ENCODE data around the gene SACM1L. TPM values are rescaled to one million over a fixed set of nuclear protein-coding genes. Genes with fewer than 3 reads are reported as not detected.
A peak's percentile ranks its signal among the peaks of the same experiment; 100 is the strongest.

SACM1L gene, protein sequence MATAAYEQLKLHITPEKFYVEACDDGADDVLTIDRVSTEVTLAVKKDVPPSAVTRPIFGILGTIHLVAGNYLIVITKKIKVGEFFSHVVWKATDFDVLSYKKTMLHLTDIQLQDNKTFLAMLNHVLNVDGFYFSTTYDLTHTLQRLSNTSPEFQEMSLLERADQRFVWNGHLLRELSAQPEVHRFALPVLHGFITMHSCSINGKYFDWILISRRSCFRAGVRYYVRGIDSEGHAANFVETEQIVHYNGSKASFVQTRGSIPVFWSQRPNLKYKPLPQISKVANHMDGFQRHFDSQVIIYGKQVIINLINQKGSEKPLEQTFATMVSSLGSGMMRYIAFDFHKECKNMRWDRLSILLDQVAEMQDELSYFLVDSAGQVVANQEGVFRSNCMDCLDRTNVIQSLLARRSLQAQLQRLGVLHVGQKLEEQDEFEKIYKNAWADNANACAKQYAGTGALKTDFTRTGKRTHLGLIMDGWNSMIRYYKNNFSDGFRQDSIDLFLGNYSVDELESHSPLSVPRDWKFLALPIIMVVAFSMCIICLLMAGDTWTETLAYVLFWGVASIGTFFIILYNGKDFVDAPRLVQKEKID
- total RNA-seq (2014; rRNA removed; shearing (Covaris generic); ENCODE audit: low replicate concordance) = 41.9 and 61.8 TPM in 2 replicates

- DNase-seq = peak; percentile 100
- H3K27me3 ChIP-seq (ENCODE audit: low read length) = no peaks in the 10 kb centered on the region
- peaks cover 27% of the 10 kb centered on the region for H3K36me3 ChIP-seq (ENCODE audit: insufficient read depth, low read length)
- H3K4me1 ChIP-seq (ENCODE audit: low read length) = peaks cover 37% of the 10 kb centered on the region
- peak within 1 kb of the TSS; percentile 72 for H2AFZ ChIP-seq (ENCODE audit: low read length)
- peak within 1 kb of the TSS; percentile 84 for H3K4me2 ChIP-seq (ENCODE audit: low read depth, low read length, poor library complexity, severe bottlenecking)
- peak within 1 kb of the TSS; percentile 81 for H3K4me3 ChIP-seq (ENCODE audit: low read length)
- no peaks in the 10 kb centered on the region for H3K9me2 ChIP-seq (replicated peaks; ENCODE audit: insufficient read depth, low read length)
- peak within 1 kb of the TSS; percentile 80 for H3K27ac ChIP-seq (ENCODE audit: low read length)
- peaks cover 49% of the 10 kb centered on the region for H3K79me2 ChIP-seq (ENCODE audit: low read length)
- H3K9ac ChIP-seq (ENCODE audit: low read length) = peak within 1 kb of the TSS; percentile 93
- H4K20me1 ChIP-seq (ENCODE audit: insufficient read depth, low read depth, low read length) = 0 out of 2 replicates have a peak, but pooled peaks cover 5% of the 10 kb centered on the region
- no peaks in the 10 kb centered on the region for H3K9me3 ChIP-seq (ENCODE audit: low read length)
Observed at GRCh38 chr3:45688882-45689786, at the start of gene SACM1L. TSS of gene SACM1L (plus strand) at chr3:45689396. CDS start at chr3:45689466, 70 bp downstream.

GRCh38 chr3:45640091-45640507 is 49.1 kb upstream of the SACM1L start:
- no peaks in the 10 kb centered on the region for H3K79me2 ChIP-seq (ENCODE audit: low read length)
- no peaks in the 10 kb centered on the region for H3K9me2 ChIP-seq (replicated peaks; ENCODE audit: insufficient read depth, low read length)
- H3K36me3 ChIP-seq (ENCODE audit: insufficient read depth, low read length) = no peaks in the 10 kb centered on the region
- no peaks in the 10 kb centered on the region for H3K4me1 ChIP-seq (ENCODE audit: low read length)
- no peak overlapping the region for H3K4me2 ChIP-seq (ENCODE audit: low read depth, low read length, poor library complexity, severe bottlenecking)
- H3K9ac ChIP-seq (ENCODE audit: low read length) = no peak overlapping the region
- no peak overlapping the region for H2AFZ ChIP-seq (ENCODE audit: low read length)
- H4K20me1 ChIP-seq (ENCODE audit: insufficient read depth, low read depth, low read length) = 0 out of 2 replicates have a peak, but pooled peaks cover 5% of the 10 kb centered on the region
- H3K27ac ChIP-seq (ENCODE audit: low read length) = no peak overlapping the region
- no peaks in the 10 kb centered on the region for H3K27me3 ChIP-seq (ENCODE audit: low read length)
- no peak for DNase-seq
- no peaks in the 10 kb centered on the region for H3K9me3 ChIP-seq (ENCODE audit: low read length)
- no peak overlapping the region for H3K4me3 ChIP-seq (ENCODE audit: low read length)

DNA sequence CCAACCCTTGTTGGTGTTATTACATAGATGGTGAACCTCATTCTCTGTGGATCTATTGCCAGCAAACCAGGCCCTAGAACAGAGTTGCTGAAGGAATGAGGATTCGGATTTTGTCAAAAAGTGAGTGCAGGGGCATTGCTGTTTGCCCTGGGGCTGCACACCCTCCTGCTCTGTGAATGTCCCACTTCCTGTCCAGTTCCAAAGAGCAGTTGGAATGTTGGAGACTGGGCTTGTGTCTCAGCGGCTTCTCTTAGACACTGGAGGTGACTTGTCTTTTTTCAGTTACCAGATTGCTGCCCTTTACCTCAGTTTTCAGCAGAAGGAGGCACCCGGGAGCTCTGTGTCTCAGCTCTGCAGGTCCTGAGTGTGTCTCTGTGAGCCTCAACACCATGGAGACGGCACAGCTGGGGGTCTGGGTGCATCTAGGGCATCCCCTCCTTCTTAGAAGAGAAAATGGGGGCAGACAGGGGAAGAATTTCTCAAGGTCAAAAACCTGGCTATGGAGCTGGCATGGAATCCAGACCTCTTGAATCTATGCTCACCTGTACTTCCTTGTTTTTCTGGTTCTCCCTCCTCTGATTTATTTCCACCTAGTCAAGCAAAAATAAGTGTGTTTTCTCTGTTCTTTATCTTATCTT is 48.4 kb upstream of the SACM1L start:
- Histone ChIP-seq H3K9ac (ENCODE audit: low read length) (no peak overlapping the region), H3K27me3 (ENCODE audit: low read length) (no peaks in the 10 kb centered on the region), H3K36me3 (ENCODE audit: insufficient read depth, low read length) (no peaks in the 10 kb centered on the region), H3K9me3 (ENCODE audit: low read length) (no peaks in the 10 kb centered on the region), H3K27ac (ENCODE audit: low read length) (no peak overlapping the region), H3K9me2 (replicated peaks; ENCODE audit: insufficient read depth, low read length) (no peaks in the 10 kb centered on the region), H3K79me2 (ENCODE audit: low read length) (no peaks in the 10 kb centered on the region), H3K4me3 (ENCODE audit: low read length) (no peak overlapping the region), H2AFZ (ENCODE audit: low read length) (no peak overlapping the region), H3K4me1 (ENCODE audit: low read length) (no peaks in the 10 kb centered on the region), H3K4me2 (ENCODE audit: low read depth, low read length, poor library complexity, severe bottlenecking) (no peak overlapping the region), H4K20me1 (ENCODE audit: insufficient read depth, low read depth, low read length) (0 out of 2 replicates have a peak, but pooled peaks cover 5% of the 10 kb centered on the region)
- peak; percentile 1 for DNase-seq

DNA sequence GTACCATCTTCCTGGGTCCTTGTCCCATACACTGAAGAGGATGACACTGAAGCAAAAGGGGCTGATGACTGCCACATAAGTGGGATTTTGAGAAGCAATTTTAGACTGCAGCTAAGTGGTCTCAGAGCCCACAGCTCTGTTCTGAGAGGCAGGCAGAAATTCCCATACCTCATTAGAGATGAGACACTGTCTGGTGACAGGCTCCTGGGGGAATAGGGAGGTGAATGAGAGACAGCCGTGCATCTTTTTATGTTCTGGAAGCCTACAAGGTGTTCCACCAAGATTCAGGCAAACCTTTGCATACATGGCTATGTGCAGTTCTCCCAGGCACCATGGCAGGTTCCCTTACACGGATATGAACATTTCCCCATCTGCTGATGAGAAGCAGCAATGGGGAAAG is 47.4 kb upstream of the SACM1L start:
- Histone ChIP-seq H3K36me3 (ENCODE audit: insufficient read depth, low read length) (no peaks in the 10 kb centered on the region), H3K27me3 (ENCODE audit: low read length) (no peaks in the 10 kb centered on the region), H3K79me2 (ENCODE audit: low read length) (no peaks in the 10 kb centered on the region), H3K4me1 (ENCODE audit: low read length) (no peaks in the 10 kb centered on the region), H3K9me3 (ENCODE audit: low read length) (no peaks in the 10 kb centered on the region), H3K9me2 (replicated peaks; ENCODE audit: insufficient read depth, low read length) (no peaks in the 10 kb centered on the region), H4K20me1 (ENCODE audit: insufficient read depth, low read depth, low read length) (0 out of 2 replicates have a peak, but pooled peaks cover 5% of the 10 kb centered on the region), H3K9ac (ENCODE audit: low read length) (no peak overlapping the region), H3K4me2 (ENCODE audit: low read depth, low read length, poor library complexity, severe bottlenecking) (no peak overlapping the region), H2AFZ (ENCODE audit: low read length) (no peak overlapping the region), H3K27ac (ENCODE audit: low read length) (no peak overlapping the region), H3K4me3 (ENCODE audit: low read length) (no peak overlapping the region)
- DNase-seq = peak; percentile 15

- no peak overlapping the region for H3K4me2 ChIP-seq (ENCODE audit: low read depth, low read length, poor library complexity, severe bottlenecking)
Observed at GRCh38 chr3:45642731-45643152, 46.5 kb upstream of the SACM1L start.

DNA sequence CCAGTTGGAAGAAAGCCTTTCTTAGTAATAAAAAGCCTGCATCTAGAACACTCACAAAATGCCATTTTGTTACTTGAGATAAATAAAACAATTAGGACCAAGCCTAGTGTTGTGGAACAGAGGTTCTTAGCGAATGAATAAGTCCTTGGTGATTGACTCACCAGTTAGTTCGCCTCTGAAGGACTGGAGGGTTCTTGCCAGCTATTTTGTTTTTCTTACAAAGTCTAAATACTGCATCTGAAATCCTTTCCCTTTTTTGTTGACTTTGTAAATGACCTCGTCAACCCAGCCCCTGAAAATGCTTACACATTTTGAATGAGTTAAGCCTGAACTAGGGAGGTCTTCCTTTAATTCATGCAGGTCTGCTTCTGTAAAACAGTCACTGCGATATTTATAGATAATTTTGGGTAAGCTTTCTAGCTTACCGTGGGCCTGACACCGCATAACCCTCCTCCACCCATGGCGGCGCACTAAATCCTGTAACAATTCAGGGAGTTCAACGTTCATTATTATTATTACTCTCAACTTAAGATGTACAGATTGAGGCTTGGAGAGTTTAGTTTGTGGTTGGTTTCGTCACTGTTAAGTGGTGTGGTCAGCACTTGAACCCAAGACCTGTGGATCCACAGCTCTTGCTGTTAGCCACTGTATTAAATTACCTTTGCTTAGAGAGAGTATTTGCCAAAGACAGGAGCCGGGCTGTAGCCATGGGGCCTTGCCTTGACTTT is 45.0 kb upstream of the SACM1L start:
- H3K4me3 ChIP-seq (ENCODE audit: low read length) = no peak overlapping the region
- no peak overlapping the region for H3K9ac ChIP-seq (ENCODE audit: low read length)
- H2AFZ ChIP-seq (ENCODE audit: low read length) = no peak overlapping the region
- no peak overlapping the region for H3K27ac ChIP-seq (ENCODE audit: low read length)
- H3K9me3 ChIP-seq (ENCODE audit: low read length) = no peaks in the 10 kb centered on the region
- no peaks in the 10 kb centered on the region for H3K9me2 ChIP-seq (replicated peaks; ENCODE audit: insufficient read depth, low read length)
- no peaks in the 10 kb centered on the region for H3K36me3 ChIP-seq (ENCODE audit: insufficient read depth, low read length)
- H3K4me1 ChIP-seq (ENCODE audit: low read length) = no peaks in the 10 kb centered on the region
- H3K27me3 ChIP-seq (ENCODE audit: low read length) = no peaks in the 10 kb centered on the region
- DNase-seq = peak; percentile 29
- H4K20me1 ChIP-seq (ENCODE audit: insufficient read depth, low read depth, low read length) = 0 out of 2 replicates have a peak, but pooled peaks cover 5% of the 10 kb centered on the region
- H3K4me2 ChIP-seq (ENCODE audit: low read depth, low read length, poor library complexity, severe bottlenecking) = no peak overlapping the region
- no peaks in the 10 kb centered on the region for H3K79me2 ChIP-seq (ENCODE audit: low read length)

More at GRCh38 chr3:45642731-45643152, 46.5 kb upstream of the SACM1L start:
- Histone ChIP-seq H3K27ac (ENCODE audit: low read length) (no peak overlapping the region), H3K9ac (ENCODE audit: low read length) (no peak overlapping the region), H3K36me3 (ENCODE audit: insufficient read depth, low read length) (no peaks in the 10 kb centered on the region), H3K4me3 (ENCODE audit: low read length) (no peak overlapping the region), H3K9me3 (ENCODE audit: low read length) (no peaks in the 10 kb centered on the region), H3K9me2 (replicated peaks; ENCODE audit: insufficient read depth, low read length) (no peaks in the 10 kb centered on the region), H2AFZ (ENCODE audit: low read length) (no peak overlapping the region), H3K79me2 (ENCODE audit: low read length) (no peaks in the 10 kb centered on the region), H4K20me1 (ENCODE audit: insufficient read depth, low read depth, low read length) (0 out of 2 replicates have a peak, but pooled peaks cover 5% of the 10 kb centered on the region), H3K27me3 (ENCODE audit: low read length) (no peaks in the 10 kb centered on the region), H3K4me1 (ENCODE audit: low read length) (no peaks in the 10 kb centered on the region)
- DNase-seq = no peak

DNA sequence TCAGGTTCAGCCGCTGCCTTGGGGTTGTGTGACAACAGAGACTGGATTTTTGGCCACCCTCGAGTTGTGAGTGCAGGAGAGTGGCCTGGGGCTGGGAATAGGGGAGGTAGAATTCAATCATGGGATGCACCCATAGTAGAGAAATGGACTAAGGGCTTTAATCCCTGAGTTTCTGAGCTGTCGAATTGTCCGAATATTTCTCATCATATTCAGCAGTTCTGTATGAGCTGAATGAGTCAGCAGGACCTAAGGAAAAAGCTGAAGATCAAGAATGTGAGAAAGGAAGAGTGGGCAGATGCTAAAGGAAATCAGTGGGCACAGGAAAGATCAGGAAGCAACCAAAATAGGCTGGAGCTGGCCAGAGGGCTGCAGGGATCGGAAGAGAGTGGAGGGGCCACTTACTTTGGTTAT is 44.4 kb upstream of the SACM1L start:
- DNase-seq = no peak
- H3K9me3 ChIP-seq (ENCODE audit: low read length) = no peaks in the 10 kb centered on the region
- H3K36me3 ChIP-seq (ENCODE audit: insufficient read depth, low read length) = no peaks in the 10 kb centered on the region
- H3K27me3 ChIP-seq (ENCODE audit: low read length) = no peaks in the 10 kb centered on the region
- H3K79me2 ChIP-seq (ENCODE audit: low read length) = no peaks in the 10 kb centered on the region
- no peak overlapping the region for H3K4me2 ChIP-seq (ENCODE audit: low read depth, low read length, poor library complexity, severe bottlenecking)
- no peaks in the 10 kb centered on the region for H3K9me2 ChIP-seq (replicated peaks; ENCODE audit: insufficient read depth, low read length)
- H3K9ac ChIP-seq (ENCODE audit: low read length) = no peak overlapping the region
- no peaks in the 10 kb centered on the region for H3K4me1 ChIP-seq (ENCODE audit: low read length)
- no peak overlapping the region for H2AFZ ChIP-seq (ENCODE audit: low read length)
- H3K27ac ChIP-seq (ENCODE audit: low read length) = no peak overlapping the region
- H3K4me3 ChIP-seq (ENCODE audit: low read length) = no peak overlapping the region
- H4K20me1 ChIP-seq (ENCODE audit: insufficient read depth, low read depth, low read length) = 0 out of 2 replicates have a peak, but pooled peaks cover 5% of the 10 kb centered on the region
